IPS-15b (cell line): ENCODE data around the gene NXN.
"Not testable (repeated sequence)": the region's sequence is repeated elsewhere in the genome, so short reads cannot be mapped to it uniquely, and the experiment has no call there.

Source experiments
- H3K27me3 ChIP-seq: one replicate; pipeline ENCODE4 v1.6.1; 2013; ENCODE audit warnings: low read length; ENCODE audit not compliant: control insufficient read depth, insufficient read depth
- H3K36me3 ChIP-seq: one replicate; pipeline ENCODE4 v1.6.1; 2013; ENCODE audit warnings: low read length; ENCODE audit not compliant: control insufficient read depth, insufficient read depth
- H3K4me1 ChIP-seq: one replicate; pipeline ENCODE4 v1.6.1; 2013; ENCODE audit warnings: mild to moderate bottlenecking, low read length; ENCODE audit not compliant: control insufficient read depth, insufficient read depth
- H3K4me3 ChIP-seq: one replicate; pipeline ENCODE4 v1.5.1; 2013; ENCODE audit warnings: low read depth, low read length
- H3K9ac ChIP-seq: one replicate; pipeline ENCODE4 v1.6.1; 2013; ENCODE audit warnings: low read depth, mild to moderate bottlenecking, low read length
- H3K9me3 ChIP-seq: one replicate; pipeline ENCODE4 v1.6.1; 2013; ENCODE audit warnings: mild to moderate bottlenecking, low read length; ENCODE audit not compliant: control insufficient read depth, insufficient read depth

NXN gene

DNA sequence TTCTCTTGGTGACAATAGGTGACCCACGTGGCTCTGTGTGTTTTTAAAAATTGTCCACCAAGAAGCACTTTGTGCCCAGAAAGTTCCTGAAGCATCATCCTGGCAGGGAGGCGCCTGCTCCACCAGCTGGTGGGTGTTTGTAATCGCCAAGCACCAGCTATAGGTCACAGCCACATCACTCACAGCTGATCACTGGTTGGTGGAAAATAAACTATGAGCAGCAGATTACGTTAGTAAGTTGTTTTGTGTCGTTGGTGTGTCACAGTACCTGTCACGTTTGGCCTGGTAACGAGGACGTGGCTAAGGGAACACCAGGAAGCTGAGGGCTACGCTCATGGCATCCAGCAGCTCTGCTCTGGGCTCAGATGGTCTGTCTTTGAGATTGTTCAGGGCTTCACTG, 187.3 kb downstream of the NXN start:
- peaks cover 12% of the 10 kb centered on the region for H3K36me3 ChIP-seq
- H3K27me3 ChIP-seq = no peaks in the 10 kb centered on the region
- H3K9ac ChIP-seq = no peak overlapping the region
- no peaks in the 10 kb centered on the region for H3K4me1 ChIP-seq
- H3K4me3 ChIP-seq = no peak overlapping the region
- no peaks in the 10 kb centered on the region for H3K9me3 ChIP-seq

DNA sequence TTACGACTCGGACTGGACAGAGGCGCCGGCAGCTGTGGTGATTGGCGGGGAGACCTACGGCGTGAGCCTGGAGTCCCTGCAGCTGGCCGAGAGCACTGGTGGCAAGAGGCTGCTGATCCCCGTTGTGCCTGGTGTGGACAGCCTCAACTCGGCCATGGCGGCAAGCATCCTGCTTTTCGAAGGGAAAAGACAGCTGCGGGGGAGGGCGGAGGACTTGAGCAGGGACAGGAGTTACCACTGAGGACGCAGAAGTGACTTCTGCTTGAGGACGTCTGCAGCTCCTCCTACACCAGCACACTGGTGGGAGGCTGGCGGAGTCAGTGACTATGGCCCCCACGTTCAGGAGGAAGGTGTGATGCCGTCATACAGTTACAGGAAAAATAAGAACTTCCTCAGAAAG, 187.7 kb downstream of the NXN start:
- no peaks in the 10 kb centered on the region for H3K4me1 ChIP-seq
- no peak overlapping the region for H3K4me3 ChIP-seq
- no peak overlapping the region for H3K9ac ChIP-seq
- H3K9me3 ChIP-seq = no peaks in the 10 kb centered on the region
- H3K27me3 ChIP-seq = no peaks in the 10 kb centered on the region
- H3K36me3 ChIP-seq = peaks cover 12% of the 10 kb centered on the region

DNA sequence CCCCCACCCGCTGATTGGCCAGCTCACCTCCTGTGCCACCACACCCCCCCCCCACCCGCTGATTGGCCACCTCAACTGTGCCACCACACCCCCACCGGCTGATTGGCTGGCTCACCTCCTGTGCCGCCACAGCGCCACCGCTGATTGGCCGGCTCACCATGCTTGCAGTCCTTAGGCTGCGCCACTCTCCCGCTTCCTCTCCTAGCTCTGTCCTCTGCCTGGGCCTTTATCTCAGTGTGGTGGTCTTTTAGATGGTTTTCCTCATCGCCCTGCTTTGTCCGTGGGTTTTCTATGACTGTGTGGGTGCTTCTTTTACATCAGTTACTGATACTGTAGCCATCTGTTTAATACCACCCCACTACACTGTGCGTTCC, 188.7 kb downstream of the NXN start:
- not testable (repeated sequence) for H3K9ac ChIP-seq, H3K27me3 ChIP-seq, H3K4me1 ChIP-seq, H3K9me3 ChIP-seq
- Histone ChIP-seq H3K4me3 (peak overlapping the region; percentile 55), H3K36me3 (peaks cover 12% of the 10 kb centered on the region)

DNA sequence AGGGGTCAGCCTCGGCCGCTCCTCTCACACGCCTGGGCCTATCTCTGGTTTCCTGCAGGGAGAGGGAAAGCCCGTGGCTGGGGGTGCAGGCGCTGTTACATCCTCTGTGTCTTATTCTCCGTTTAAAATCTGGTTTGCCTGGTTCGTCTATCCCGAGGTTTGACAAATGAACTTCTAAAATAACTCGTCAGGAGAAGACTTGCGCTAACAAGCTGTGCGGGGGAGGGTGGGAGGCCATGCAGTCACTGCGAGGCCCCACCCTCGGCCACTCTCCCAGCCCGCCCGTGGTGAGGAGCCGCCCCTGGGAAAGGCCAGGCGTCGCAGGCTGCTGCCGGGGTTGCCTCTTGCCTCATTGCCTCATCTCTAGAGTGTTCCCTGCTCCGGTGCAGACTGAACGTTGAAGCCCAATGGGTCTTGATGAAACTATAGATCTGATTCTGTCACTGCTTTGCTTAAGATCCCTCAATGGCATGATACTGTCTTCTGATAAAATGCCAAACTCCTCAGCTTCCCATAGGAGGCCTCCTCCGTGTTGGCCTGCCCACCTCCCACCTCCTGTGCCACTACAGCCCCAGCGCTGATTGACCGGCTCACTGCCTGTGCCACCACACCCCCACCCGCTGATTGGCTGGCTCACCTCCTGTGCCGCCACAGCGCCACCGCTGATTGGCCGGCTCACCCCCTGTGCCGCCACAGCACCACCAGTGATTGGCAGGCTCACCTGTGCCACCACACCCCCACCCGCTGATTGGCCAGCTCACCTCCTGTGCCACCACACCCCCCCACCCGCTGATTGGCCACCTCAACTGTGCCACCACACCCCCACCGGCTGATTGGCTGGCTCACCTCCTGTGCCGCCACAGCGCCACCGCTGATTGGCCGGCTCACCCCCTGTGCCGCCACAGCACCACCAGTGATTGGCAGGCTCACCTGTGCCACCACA, 189.4 kb downstream of the NXN start:
- H3K36me3 ChIP-seq = peaks cover 12% of the 10 kb centered on the region
- H3K9me3 ChIP-seq, H3K4me1 ChIP-seq, H3K27me3 ChIP-seq, H3K9ac ChIP-seq: not testable (repeated sequence)
- peak overlapping the region; percentile 50 for H3K4me3 ChIP-seq

DNA sequence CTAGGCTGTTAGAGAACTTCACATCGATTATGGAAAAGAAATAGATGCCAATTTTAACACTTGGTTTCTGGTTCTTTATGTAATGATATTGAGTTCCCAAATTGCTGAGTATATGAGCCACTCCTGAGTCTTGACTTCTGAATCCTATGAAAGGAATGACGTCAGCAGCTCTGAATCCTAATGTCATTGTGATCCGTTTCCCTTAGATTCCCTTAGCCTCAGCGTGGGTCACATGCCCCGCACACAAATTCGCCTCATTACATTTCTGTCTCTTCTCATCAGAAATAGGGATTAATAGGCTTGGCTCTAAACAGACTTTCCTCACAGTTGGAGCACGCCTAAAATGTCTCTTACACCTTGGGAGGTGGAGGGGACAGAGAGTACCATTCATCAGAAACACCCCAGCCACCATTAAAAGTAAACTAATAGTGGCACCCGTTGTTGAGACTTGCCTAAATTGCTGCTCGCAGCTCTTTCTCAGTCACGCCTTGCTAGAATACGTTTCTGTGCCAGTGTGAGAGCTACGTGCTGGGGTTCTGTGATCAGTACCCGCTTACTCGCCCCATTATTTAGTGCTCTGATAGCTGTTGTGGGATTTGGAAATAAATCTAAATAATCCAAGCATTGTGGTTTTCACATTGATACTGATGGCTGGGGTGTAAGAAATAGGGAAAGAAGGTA, 190.3 kb downstream of the NXN start:
- peak overlapping the region; percentile 50 for H3K4me3 ChIP-seq
- no peaks in the 10 kb centered on the region for H3K9me3 ChIP-seq
- H3K4me1 ChIP-seq = no peaks in the 10 kb centered on the region
- peaks cover 12% of the 10 kb centered on the region for H3K36me3 ChIP-seq
- no peak overlapping the region for H3K9ac ChIP-seq
- H3K27me3 ChIP-seq = no peaks in the 10 kb centered on the region

DNA sequence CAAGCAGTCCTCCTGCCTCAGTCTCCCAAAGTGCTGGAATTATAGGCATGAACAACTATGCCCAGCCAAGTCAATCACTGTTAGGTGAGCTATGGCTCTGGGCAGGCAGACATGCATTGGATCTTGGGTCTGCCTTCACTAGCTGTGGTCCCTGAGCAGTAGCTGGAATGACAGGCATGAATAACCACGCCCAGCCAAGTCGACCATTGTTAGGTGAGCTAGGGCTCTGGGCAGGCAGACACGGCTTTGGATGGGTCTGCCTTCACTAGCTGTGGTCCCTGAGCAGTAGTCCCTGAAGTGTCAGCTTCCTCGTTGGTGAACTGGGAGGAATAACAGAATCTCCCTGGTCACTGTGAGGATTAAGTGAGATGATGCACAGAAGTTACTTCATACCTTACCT, 191.0 kb downstream of the NXN start:
- peaks cover 12% of the 10 kb centered on the region for H3K36me3 ChIP-seq
- no peaks in the 10 kb centered on the region for H3K4me1 ChIP-seq
- H3K4me3 ChIP-seq = no peak overlapping the region
- H3K9me3 ChIP-seq = no peaks in the 10 kb centered on the region
- no peak overlapping the region for H3K9ac ChIP-seq
- H3K27me3 ChIP-seq = no peaks in the 10 kb centered on the region

DNA sequence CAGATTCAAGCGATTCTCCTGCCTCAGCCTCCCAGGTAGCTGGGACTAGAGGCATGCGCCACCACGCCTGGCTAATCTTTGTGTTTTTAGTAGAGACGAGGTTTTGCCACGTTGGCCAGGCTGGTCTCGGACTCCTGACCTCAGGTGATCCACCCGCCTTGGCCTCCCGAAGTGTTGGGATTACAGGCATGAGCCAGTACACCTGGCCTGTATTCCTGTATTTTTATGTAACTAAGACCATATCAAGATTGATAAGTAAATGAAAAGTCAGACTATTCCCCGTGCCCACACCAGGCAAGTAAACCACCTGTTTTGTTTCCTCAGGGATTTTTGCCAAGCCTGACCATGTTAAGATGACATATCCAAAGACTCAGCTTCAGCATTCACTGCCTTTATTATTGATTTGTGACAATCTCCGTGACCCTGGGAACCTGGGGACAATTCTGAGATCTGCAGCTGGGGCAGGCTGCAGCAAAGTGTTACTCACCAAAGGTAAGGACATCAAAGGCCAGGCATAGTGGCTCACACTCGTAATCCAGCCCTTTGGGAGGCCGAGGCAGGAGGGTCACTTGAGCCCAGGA, 191.8 kb downstream of the NXN start:
- H3K4me1 ChIP-seq = no peaks in the 10 kb centered on the region
- H3K36me3 ChIP-seq = peaks cover 12% of the 10 kb centered on the region
- no peak overlapping the region for H3K9ac ChIP-seq
- H3K27me3 ChIP-seq = no peaks in the 10 kb centered on the region
- H3K4me3 ChIP-seq = no peak overlapping the region
- no peaks in the 10 kb centered on the region for H3K9me3 ChIP-seq

DNA sequence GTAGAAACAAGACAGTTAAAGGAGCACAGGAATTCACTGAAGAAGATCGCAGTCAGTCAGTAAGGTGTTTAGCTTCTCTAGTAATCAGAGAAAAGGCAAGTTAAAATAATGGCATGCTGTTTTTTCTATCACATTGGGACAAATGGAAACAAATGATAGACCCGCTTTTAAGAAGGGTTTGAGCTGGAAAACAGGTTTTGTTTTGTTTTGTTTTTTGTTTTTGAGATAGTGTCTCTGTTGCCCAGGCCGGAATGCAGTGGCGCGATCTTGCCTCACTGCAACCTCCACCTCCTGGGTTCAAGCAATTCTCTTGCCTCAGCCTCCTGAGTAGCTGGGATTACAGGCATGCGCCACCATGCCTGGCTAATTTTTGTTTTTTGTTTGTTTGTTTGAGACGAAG, 193.7 kb downstream of the NXN start:
- H3K4me3 ChIP-seq, H3K9ac ChIP-seq, H3K4me1 ChIP-seq, H3K27me3 ChIP-seq, H3K9me3 ChIP-seq: not testable (repeated sequence)
- H3K36me3 ChIP-seq = peaks cover 15% of the 10 kb centered on the region

DNA sequence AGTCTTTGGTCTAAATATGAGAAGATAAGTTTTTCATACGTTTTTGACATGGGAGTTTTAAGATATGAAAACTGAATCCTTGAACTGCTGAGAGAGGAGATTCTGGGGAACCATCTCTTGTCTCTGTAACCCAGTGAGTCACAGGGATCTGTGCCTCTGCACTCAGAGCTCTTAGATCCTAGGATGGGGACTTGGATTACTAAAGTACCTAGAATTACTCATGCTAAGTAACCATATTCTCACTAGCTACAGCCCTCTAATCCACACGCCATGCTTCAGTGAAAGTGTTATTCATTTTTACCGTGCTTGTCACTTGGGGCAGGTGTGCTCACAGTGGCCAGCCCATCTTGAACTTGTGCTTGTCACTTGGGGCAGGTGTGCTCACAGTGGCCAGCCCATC, 195.4 kb downstream of the NXN start:
- Histone ChIP-seq H3K9me3 (no peaks in the 10 kb centered on the region), H3K4me3 (no peak overlapping the region), H3K4me1 (no peaks in the 10 kb centered on the region), H3K36me3 (peaks cover 15% of the 10 kb centered on the region), H3K9ac (no peak overlapping the region), H3K27me3 (no peaks in the 10 kb centered on the region)

DNA sequence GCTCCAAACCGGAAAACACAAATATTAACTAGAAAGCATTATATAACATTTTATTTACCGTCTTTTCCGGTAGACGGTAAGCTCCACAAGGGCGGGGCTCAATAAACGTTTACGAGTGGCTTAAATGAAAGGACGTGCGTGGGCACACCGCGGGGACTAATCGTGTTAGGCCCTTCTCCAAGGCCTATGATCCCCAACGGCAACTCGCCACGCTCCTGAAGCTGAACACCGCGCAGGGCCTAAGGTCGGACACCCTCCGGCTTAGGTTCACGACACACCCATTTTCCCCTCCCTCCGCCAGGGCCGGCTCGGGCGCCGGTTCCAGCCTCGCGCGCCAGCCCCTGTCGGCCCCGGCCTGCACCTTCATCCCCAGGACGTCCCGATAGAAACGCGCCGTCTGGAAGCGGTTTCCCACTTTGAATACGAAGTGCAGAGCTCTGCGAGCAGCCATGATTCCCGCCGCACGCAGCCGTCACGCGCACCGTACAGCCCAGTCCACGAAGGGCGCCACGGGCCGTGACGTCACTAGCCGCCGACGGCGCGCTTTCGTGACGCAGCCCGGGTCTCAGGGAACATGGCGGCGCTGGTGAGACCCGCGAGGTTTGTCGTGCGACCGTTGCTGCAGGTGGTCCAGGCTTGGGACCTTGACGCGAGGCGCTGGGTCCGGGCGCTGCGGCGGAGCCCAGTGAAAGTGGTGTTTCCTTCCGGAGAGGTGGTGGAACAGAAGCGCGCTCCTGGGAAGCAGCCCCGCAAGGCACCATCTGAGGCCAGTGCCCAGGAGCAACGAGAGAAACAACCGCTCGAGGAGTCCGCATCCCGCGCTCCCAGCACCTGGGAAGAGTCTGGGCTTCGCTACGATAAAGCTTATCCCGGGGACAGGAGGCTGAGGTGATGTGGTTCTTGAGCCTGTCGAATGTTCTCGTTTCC, 197.5 kb downstream of the NXN start, which contains the start of the genes GLOD4 and MRM3:
TSS of gene GLOD4 (minus strand) at position 476 of the 927 bp plus-strand sequence. CDS start at position 451, 25 bp downstream.
TSS of gene MRM3 (plus strand) at position 549 of the 927 bp plus-strand sequence. CDS start at position 575, 26 bp downstream.
- no peaks in the 10 kb centered on the region for H3K9me3 ChIP-seq
- peak within 1 kb of the TSS; percentile 96 for H3K9ac ChIP-seq
- H3K4me3 ChIP-seq = peak within 1 kb of the TSS; percentile 98
- no peaks in the 10 kb centered on the region for H3K4me1 ChIP-seq
- peaks cover 15% of the 10 kb centered on the region for H3K36me3 ChIP-seq
- H3K27me3 ChIP-seq = no peaks in the 10 kb centered on the region

DNA sequence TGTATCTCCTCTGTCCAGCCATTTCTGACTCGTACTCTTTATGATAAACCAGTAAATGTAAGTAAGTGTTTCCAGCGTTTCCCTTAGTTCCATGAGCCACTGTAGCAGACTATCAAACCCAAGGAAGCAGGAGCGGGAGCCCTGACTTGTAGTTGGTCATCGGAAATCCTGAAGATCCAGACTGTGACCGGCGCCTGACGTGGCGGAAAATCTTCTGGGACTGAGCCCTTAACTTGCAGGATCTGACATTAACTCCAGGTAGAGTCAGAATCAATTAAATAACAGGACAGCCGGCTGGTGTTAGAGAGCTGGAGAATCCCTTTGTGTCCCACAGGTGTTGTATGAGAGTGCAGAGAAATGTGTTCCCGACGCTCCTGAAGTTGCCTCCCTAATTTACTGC, 201.5 kb downstream of the NXN start:
- Histone ChIP-seq H3K4me1 (no peaks in the 10 kb centered on the region), H3K27me3 (no peaks in the 10 kb centered on the region), H3K36me3 (peaks cover 25% of the 10 kb centered on the region)

More for the DNA sequence above, 201.5 kb downstream of the NXN start:
- H3K9ac ChIP-seq = no peak overlapping the region
- no peak overlapping the region for H3K4me3 ChIP-seq
- H3K9me3 ChIP-seq = no peaks in the 10 kb centered on the region
